Cardiac muscle cell (in vitro differentiated cells and primary cell): ENCODE results near the gene SASH1. TPM values are rescaled to one million over a fixed set of nuclear protein-coding genes. Genes with fewer than 3 reads are reported as not detected.

Experiments
- DNase-seq, 2 donors: peaks; one replicate each; pipeline versions ENCODE4 v3.0.0 to v3.0.0-alpha.2; 2010 to 2017; ENCODE audit warnings: low read depth in 1 of 2, low spot score in 1 of 2
- H3K27ac ChIP-seq: fragments of 200-600 bp; sonication (generic); 2 replicates; pipeline ENCODE4 v1.5.1; 2016
- H3K27me3 ChIP-seq: fragments of 200-600 bp; sonication (generic); 2 replicates; pipeline ENCODE4 v1.6.0; 2016; ENCODE audit warnings: control low read depth
- H3K36me3 ChIP-seq: fragments of 200-600 bp; sonication (generic); 2 replicates; pipeline ENCODE4 v1.5.1; 2016; ENCODE audit warnings: control low read depth
- H3K4me1 ChIP-seq: fragments of 200-600 bp; sonication (generic); 2 replicates; pipeline ENCODE4 v1.8.1; 2017; ENCODE audit warnings: low read depth, mild to moderate bottlenecking, mixed run types
- H3K4me3 ChIP-seq: fragments of 200-600 bp; sonication (generic); 2 replicates; pipeline ENCODE4 v1.5.1; 2016; ENCODE audit warnings: mild to moderate bottlenecking
- H3K9me3 ChIP-seq: fragments of 200-600 bp; sonication (generic); 2 replicates; pipeline ENCODE4 v1.5.1; 2017; ENCODE audit warnings: low read depth, mild to moderate bottlenecking, control low read depth
- CTCF ChIP-seq: IDR thresholded peaks from 2 replicates; pipeline ENCODE4 v1.5.1; 2012; ENCODE audit warnings: low read depth, mild to moderate bottlenecking, low read length
- polyA plus RNA-seq: library from polyadenylated mRNA; unstranded; fragments of >200 nt; fragmentation: Nextera tagmentation; extraction: Ambion mirVana; gene quantifications from 2 replicates; pipeline ENCODE4 v1.2.1, GENCODE V29; 2016
- total RNA-seq: library from RNA; depleted of rRNA; stranded (reverse); fragments of >200 nt; gene quantifications from 2 replicates; pipeline ENCODE4 v1.2.3, GENCODE V29; 2016

SASH1 gene
- total and polyA plus RNA-seq, 2 experiments from 2014 or later, result 7.2 to 17.1 TPM

DNA sequence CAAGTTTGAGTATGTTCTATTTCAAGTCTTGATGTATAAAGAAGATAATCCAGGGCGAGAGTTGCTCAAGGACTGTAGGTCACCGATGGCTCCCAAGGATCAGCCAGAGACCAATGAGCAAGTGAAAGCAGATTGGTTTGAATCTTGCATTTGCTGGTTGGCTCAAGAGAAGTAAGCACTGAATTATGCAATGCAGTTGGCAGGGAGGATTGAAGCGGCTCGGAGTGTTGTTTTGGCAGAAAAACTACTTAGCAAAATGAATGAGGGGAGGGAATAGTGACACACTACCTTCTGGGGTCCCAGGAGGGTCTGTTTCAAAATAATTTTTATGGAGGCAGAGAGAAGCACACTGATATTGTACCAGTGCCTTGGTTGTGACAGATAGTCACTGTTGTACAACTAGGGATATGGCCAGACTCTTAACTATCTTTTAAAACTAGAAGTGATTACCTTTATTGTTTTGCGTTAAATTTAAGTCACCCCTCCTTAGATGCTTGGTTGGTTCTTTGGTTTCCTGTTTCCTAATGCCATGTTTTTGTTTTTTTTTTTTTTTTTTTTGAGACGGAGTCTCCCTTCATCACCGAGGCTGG, 15.7 kb downstream of the SASH1 start:
- Histone ChIP-seq H3K27me3 (no peaks in the 10 kb centered on the region), H3K36me3 (no peaks in the 10 kb centered on the region), H3K4me3 (no peak overlapping the region), H3K27ac (no peak overlapping the region), H3K9me3 (no peaks in the 10 kb centered on the region), H3K4me1 (no peaks in the 10 kb centered on the region)
- no peak for TF ChIP-seq CTCF
- DNase-seq, result peak in 1 of 2 donors; percentile 90

DNA sequence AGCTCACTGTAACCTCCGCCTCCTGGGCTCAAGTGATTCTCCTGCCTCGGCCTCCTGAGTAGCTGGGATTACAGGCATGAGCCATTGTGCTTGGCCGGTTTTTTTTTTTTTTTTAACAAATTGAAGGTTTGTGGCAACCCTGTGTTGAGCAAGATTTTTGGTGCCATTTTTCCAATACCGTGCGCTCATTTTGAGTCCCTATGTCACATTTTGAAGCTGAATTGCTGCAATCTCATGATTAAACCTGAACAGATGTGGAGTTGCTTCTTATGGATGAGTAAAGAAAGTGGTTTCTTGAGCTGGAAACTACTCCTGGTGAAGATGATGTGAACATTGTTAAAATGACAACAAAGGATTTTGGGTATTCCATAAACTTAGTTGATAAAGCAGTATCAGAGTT, 16.6 kb downstream of the SASH1 start:
- H3K4me1 ChIP-seq, result no peaks in the 10 kb centered on the region
- no peaks in the 10 kb centered on the region for H3K27me3 ChIP-seq
- H3K27ac ChIP-seq, result no peak overlapping the region
- TF ChIP-seq CTCF, result no peak
- H3K4me3 ChIP-seq, result no peak overlapping the region
- H3K9me3 ChIP-seq, result no peaks in the 10 kb centered on the region
- H3K36me3 ChIP-seq, result no peaks in the 10 kb centered on the region
- DNase-seq, result no peak

DNA sequence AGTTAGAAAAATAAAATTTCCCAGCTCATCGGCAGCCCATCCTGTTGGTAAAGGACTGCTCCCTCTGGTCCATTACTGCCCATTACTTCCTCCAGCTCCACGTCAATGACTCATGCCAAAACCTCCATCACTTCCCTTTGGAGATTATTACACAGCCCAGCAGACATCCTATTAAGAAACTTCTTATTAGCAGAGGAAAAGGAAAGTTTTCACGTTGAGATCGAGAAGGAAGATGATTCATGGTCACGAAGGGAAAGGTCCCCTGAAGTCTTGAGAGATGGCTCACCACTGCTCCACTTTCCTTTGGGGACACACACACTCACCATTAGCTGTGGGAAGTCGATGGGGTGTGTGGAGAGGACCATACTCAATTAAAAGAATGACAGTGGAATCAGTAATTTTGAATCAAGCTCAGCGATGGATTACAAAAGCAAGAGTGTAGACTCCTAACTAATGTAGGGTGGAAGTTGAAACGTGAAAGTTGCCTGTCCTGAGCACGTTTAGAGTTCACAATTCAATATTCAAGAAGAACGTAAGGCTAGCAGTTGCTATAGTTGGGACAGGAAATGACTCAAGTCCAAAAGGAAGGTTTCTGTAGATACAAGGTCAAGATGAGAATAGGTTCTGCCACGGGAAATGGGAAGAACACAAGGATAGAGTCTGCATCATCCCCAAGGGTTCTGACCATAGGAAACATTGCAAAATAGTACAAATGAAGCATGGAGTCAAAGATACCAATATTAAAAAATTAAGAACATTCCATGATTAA, 21.6 kb downstream of the SASH1 start:
- Histone ChIP-seq H3K9me3 (no peaks in the 10 kb centered on the region), H3K27ac (no peak overlapping the region), H3K4me3 (no peak overlapping the region), H3K4me1 (no peaks in the 10 kb centered on the region), H3K27me3 (no peaks in the 10 kb centered on the region), H3K36me3 (no peaks in the 10 kb centered on the region)
- TF ChIP-seq CTCF, result no peak
- DNase-seq, result peak in 1 of 2 donors; percentile 86

- no peak for DNase-seq
- Histone ChIP-seq H3K27ac (no peak overlapping the region), H3K27me3 (no peaks in the 10 kb centered on the region), H3K4me1 (no peaks in the 10 kb centered on the region), H3K9me3 (no peaks in the 10 kb centered on the region), H3K36me3 (no peaks in the 10 kb centered on the region), H3K4me3 (no peak overlapping the region)
- TF ChIP-seq CTCF, result no peak
Measured at GRCh38 chr6:148365041-148365440, 22.4 kb downstream of the SASH1 start.

GRCh38 chr6:148367411-148368024, 24.9 kb downstream of the SASH1 start:
- no peak for TF ChIP-seq CTCF
- H3K27ac ChIP-seq, result peak overlapping the region; percentile 13
- H3K36me3 ChIP-seq, result no peaks in the 10 kb centered on the region
- no peak overlapping the region for H3K4me3 ChIP-seq
- H3K4me1 ChIP-seq, result no peaks in the 10 kb centered on the region
- H3K9me3 ChIP-seq, result no peaks in the 10 kb centered on the region
- no peaks in the 10 kb centered on the region for H3K27me3 ChIP-seq
- peak in 1 of 2 donors; percentile 91 for DNase-seq
